Neuronal stem cell (in vitro differentiated cells): ENCODE measurements around the gene ARHGAP35.

Experiments
- DNase-seq: peaks from one replicate; pipeline ENCODE4 v3.0.0-alpha.2; 2013; ENCODE audit warnings: low spot score
- H2AFZ ChIP-seq: one replicate; pipeline ENCODE4 v1.6.1; 2013; ENCODE audit warnings: mild to moderate bottlenecking, low read length, inconsistent platforms
- H2AK5ac ChIP-seq: 2 replicates; pipeline ENCODE4 v1.6.1; 2013; ENCODE audit warnings: low read depth, mild to moderate bottlenecking, inconsistent platforms, low read length, moderate library complexity, mixed read lengths
- H2BK120ac ChIP-seq: 2 replicates; pipeline ENCODE4 v1.6.1; 2013; ENCODE audit warnings: low read depth, mild to moderate bottlenecking, inconsistent platforms, low read length, moderate library complexity, mixed read lengths
- H2BK12ac ChIP-seq: one replicate; pipeline ENCODE4 v1.6.1; 2013; ENCODE audit warnings: low read length, inconsistent platforms
- H2BK15ac ChIP-seq: 2 replicates; pipeline ENCODE4 v1.6.1; 2013; ENCODE audit warnings: mild to moderate bottlenecking, low read length, inconsistent platforms, mixed read lengths
- H2BK5ac ChIP-seq: one replicate; pipeline ENCODE4 v1.6.1; 2013; ENCODE audit warnings: inconsistent platforms, mild to moderate bottlenecking, low read length, moderate library complexity
- H3K14ac ChIP-seq: one replicate; pipeline ENCODE4 v1.6.1; 2013; ENCODE audit warnings: low read length, inconsistent platforms
- H3K18ac ChIP-seq: 2 replicates; pipeline ENCODE4 v1.6.1; 2013; ENCODE audit warnings: low read length, inconsistent platforms
- H3K23ac ChIP-seq: 2 replicates; pipeline ENCODE4 v1.6.1; 2013; ENCODE audit warnings: low read depth, mild to moderate bottlenecking, mixed read lengths, low read length, inconsistent platforms; ENCODE audit not compliant: poor library complexity
- H3K27ac ChIP-seq: replicated peaks from 3 replicates; pipeline ENCODE4 v1.5.1; 2013; ENCODE audit warnings: low read length, inconsistent platforms
- H3K27me3 ChIP-seq, 3 experiments: 2 replicates each; pipeline ENCODE4 v1.6.1; 2013; ENCODE audit warnings: low read length in 3 of 3, mild to moderate bottlenecking in 2 of 3, inconsistent platforms in 1 of 3, low read depth in 1 of 3, mixed read lengths in 1 of 3, moderate library complexity in 1 of 3; ENCODE audit not compliant: control insufficient read depth in 3 of 3, insufficient read depth in 3 of 3
- H3K36me3 ChIP-seq, 2 donors: replicated peaks in 1 of 2; 2 replicates each; pipeline ENCODE4 v1.6.1; 2013; ENCODE audit warnings: low read length in 2 of 2; ENCODE audit not compliant: control insufficient read depth in 2 of 2, insufficient read depth in 2 of 2
- H3K4ac ChIP-seq: 2 replicates; pipeline ENCODE4 v1.6.1; 2013; ENCODE audit warnings: inconsistent platforms, mild to moderate bottlenecking, low read length, moderate library complexity
- H3K4me1 ChIP-seq, 2 donors: 1 replicate in 1 of 2; 2 replicates in 1 of 2; pipeline ENCODE4 v1.6.1; 2013; ENCODE audit warnings: low read length in 2 of 2, low read depth in 1 of 2; ENCODE audit not compliant: control insufficient read depth in 2 of 2, insufficient read depth in 1 of 2
- H3K4me2 ChIP-seq: one replicate; pipeline ENCODE4 v1.6.1; 2013; ENCODE audit warnings: mild to moderate bottlenecking, low read length, inconsistent platforms; ENCODE audit not compliant: insufficient read depth, poor library complexity, severe bottlenecking
- H3K4me3 ChIP-seq, 2 donors: 2 replicates each; pipeline ENCODE4 v1.5.1; 2013; ENCODE audit warnings: low read length in 2 of 2, mild to moderate bottlenecking in 2 of 2, inconsistent platforms in 1 of 2, moderate library complexity in 1 of 2
- H3K79me1 ChIP-seq: one replicate; pipeline ENCODE4 v1.6.1; 2013; ENCODE audit warnings: low read depth, mild to moderate bottlenecking, inconsistent platforms, low read length, moderate library complexity
- H3K9ac ChIP-seq: one replicate; pipeline ENCODE4 v1.6.1; 2013; ENCODE audit warnings: mild to moderate bottlenecking, low read depth, low read length, inconsistent platforms; ENCODE audit not compliant: poor library complexity
- H3K9me3 ChIP-seq, 2 donors: replicated peaks in 1 of 2; 2 replicates each; pipeline versions ENCODE3 to v1.6.1; 2013; ENCODE audit warnings: low read length in 2 of 2, mild to moderate bottlenecking in 2 of 2, inconsistent platforms in 1 of 2, low read depth in 1 of 2, mixed read lengths in 1 of 2, moderate library complexity in 1 of 2; ENCODE audit not compliant: control insufficient read depth in 2 of 2, insufficient read depth in 1 of 2
- H4K8ac ChIP-seq: one replicate; pipeline ENCODE4 v1.6.1; 2013; ENCODE audit warnings: low read depth, mild to moderate bottlenecking, inconsistent platforms, low read length, moderate library complexity
- H4K91ac ChIP-seq: one replicate; pipeline ENCODE4 v1.6.1; 2013; ENCODE audit warnings: low read length, low read depth, mild to moderate bottlenecking, inconsistent platforms; ENCODE audit not compliant: poor library complexity
- WGBS, 2 donors: extraction: QIAGEN DNeasy Blood & Tissue Kit; methylation state at CpG; one replicate each; pipeline ENCODE4 v1.1.7; 2013; ENCODE audit warnings: missing lambda C conversion rate in 2 of 2, mixed read lengths in 1 of 2; ENCODE audit not compliant: insufficient read length in 2 of 2, insufficient replicate concordance in 1 of 2; ENCODE audit errors: extremely low coverage in 2 of 2; 5-methylcytosine and 5-hydroxymethylcytosine counted together

ARHGAP35 gene

DNA sequence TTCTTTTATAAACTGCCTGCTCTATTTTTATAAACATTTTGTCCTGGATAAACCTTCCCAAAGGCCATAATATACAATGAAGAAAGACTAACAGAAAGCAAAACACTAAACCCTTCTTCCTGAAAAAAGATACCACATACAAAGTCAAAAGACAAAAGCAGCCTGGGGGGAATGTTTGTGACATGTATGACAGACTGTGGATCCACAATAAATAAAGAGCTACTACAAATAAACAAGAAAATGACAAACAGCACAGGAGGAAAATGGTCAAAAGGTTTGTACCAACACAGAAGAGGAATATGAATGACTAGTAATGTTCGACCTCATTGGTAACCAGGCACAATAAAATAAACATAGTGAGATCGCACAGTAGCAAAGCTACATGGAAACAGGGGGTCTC, 29.9 kb upstream of the ARHGAP35 start:
- no peak overlapping the region for H3K4me3 ChIP-seq
- H3K18ac ChIP-seq = no peak overlapping the region
- H3K4me1 ChIP-seq = no peaks in the 10 kb centered on the region
- H3K79me1 ChIP-seq = no peaks in the 10 kb centered on the region
- peaks cover 0 to 4% of the 10 kb centered on the region in 2 donors for H3K36me3 ChIP-seq
- no CpG with 5 or more reads among the region's 2 CpGs for WGBS, 2 donors
- H3K9ac ChIP-seq = no peak overlapping the region
- H2BK5ac ChIP-seq = no peak overlapping the region
- no peak overlapping the region for H2BK15ac ChIP-seq
- no peak overlapping the region for H3K4me2 ChIP-seq
- no peak overlapping the region for H3K27ac ChIP-seq
- H4K8ac ChIP-seq = no peak overlapping the region
- no peak overlapping the region for H3K4ac ChIP-seq
- no peak overlapping the region for H2AK5ac ChIP-seq
- H4K91ac ChIP-seq = no peak overlapping the region
- H2BK120ac ChIP-seq = no peak overlapping the region
- H2BK12ac ChIP-seq = no peak overlapping the region
- no peak overlapping the region for H2AFZ ChIP-seq
- no peak overlapping the region for H3K14ac ChIP-seq
- H3K27me3 ChIP-seq = no peaks in the 10 kb centered on the region
- H3K9me3 ChIP-seq = peaks cover 0 to 2% of the 10 kb centered on the region in 2 donors
- H3K23ac ChIP-seq = no peak overlapping the region
- no peak for DNase-seq

DNA sequence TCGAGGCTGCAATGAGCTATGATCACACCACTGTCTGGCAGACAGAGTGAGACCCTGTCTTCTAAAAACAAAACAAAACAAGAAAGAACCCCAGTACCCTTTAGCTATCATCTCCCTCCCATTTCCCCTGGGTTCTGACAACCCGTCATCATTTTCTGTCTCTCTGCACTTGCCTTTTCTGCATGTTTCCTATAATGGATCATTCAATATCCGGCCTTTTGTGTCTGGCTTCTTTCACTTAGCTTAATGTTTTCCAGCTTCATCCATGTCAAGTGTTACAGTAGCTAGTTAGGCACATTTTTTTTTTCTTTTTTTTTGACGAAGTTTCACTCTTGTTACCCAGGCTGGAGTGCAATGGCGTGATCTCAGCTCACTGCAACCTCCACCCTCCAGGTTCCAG, 26.7 kb upstream of the ARHGAP35 start:
- H2BK15ac ChIP-seq = no peak overlapping the region
- H3K79me1 ChIP-seq = peaks cover 3% of the 10 kb centered on the region
- H3K9me3 ChIP-seq = peaks cover 0 to 2% of the 10 kb centered on the region in 2 donors
- no peak overlapping the region for H2BK120ac ChIP-seq
- H3K27me3 ChIP-seq = no peaks in the 10 kb centered on the region
- H3K27ac ChIP-seq = no peak overlapping the region
- H2AK5ac ChIP-seq = no peak overlapping the region
- H3K4ac ChIP-seq = no peak overlapping the region
- H3K14ac ChIP-seq = no peak overlapping the region
- no peak overlapping the region for H4K91ac ChIP-seq
- peaks cover 4 to 29% of the 10 kb centered on the region in 2 donors for H3K36me3 ChIP-seq
- no peak overlapping the region for H3K4me3 ChIP-seq
- H3K4me2 ChIP-seq = no peak overlapping the region
- H3K4me1 ChIP-seq = no peaks in the 10 kb centered on the region
- H3K9ac ChIP-seq = no peak overlapping the region
- no peak overlapping the region for H2AFZ ChIP-seq
- H2BK12ac ChIP-seq = no peak overlapping the region
- H4K8ac ChIP-seq = no peak overlapping the region
- no peak for DNase-seq
- no peak overlapping the region for H3K18ac ChIP-seq
- WGBS, 2 donors = no CpG with 5 or more reads among the region's 5 CpGs
- no peak overlapping the region for H2BK5ac ChIP-seq
- no peak overlapping the region for H3K23ac ChIP-seq

DNA sequence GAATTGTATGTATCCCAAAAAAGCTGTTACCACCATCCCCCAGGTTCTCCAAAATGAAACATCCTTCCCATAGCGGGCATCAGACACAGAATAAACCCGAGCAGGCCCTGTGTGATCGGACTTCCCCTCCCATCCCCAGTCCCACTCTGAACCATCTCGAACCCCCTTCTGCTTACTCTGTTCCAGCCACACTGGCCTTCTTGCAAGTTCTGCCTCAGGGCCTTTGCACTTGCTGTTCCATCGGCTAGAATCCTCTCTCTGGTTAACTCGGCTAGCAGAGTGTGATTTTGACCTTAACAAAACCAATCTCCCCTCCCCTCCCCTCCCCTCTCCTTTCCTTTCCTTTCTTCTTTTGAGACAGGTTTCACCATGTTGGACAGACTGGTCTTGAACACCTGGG, 25.8 kb upstream of the ARHGAP35 start:
- Histone ChIP-seq H4K91ac (no peak overlapping the region), H3K14ac (no peak overlapping the region), H3K9ac (no peak overlapping the region), H3K79me1 (peaks cover 3% of the 10 kb centered on the region), H3K4me1 (no peaks in the 10 kb centered on the region), H3K36me3 (peaks cover 9 to 37% of the 10 kb centered on the region in 2 donors), H4K8ac (no peak overlapping the region), H2BK5ac (no peak overlapping the region), H3K27me3 (no peaks in the 10 kb centered on the region), H3K4me2 (no peak overlapping the region), H3K23ac (no peak overlapping the region), H2AFZ (no peak overlapping the region), H2AK5ac (no peak overlapping the region), H3K9me3 (peaks cover 0 to 2% of the 10 kb centered on the region in 2 donors), H2BK120ac (no peak overlapping the region), H3K27ac (no peak overlapping the region), H3K4ac (no peak overlapping the region), H2BK15ac (no peak overlapping the region), H2BK12ac (no peak overlapping the region), H3K18ac (no peak overlapping the region), H3K4me3 (no peak overlapping the region)
- no CpG with 5 or more reads among the region's 6 CpGs for WGBS, 2 donors
- no peak for DNase-seq

DNA sequence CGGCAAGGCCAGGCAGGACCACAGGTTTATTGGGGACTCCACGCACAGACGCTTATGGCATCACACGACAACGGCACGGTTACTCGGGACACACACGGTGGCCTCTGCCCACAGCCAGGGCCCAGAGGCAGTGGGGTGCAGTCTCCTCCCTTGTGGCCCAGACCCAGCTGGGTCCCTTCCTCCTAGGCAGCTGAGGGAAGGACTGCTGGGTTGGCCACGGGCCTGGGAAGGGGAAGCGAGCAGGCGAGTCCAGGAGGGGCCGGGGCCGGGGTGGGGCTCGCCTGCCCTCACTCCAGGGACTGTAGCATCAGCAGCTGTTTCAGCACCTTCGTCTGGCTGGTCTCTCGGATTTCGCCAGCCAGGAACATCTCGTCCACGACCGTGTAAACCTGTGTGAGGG, 22.6 kb upstream of the ARHGAP35 start:
- H3K27me3 ChIP-seq = no peaks in the 10 kb centered on the region
- H3K36me3 ChIP-seq = peaks cover 12 to 59% of the 10 kb centered on the region in 2 donors

More for the DNA sequence above, 22.6 kb upstream of the ARHGAP35 start:
- Histone ChIP-seq H3K27ac (no peak overlapping the region), H3K4ac (no peak overlapping the region), H2AFZ (no peak overlapping the region), H3K9ac (no peak overlapping the region), H3K18ac (no peak overlapping the region), H2AK5ac (no peak overlapping the region), H4K8ac (peak overlapping the region; percentile 53), H2BK12ac (no peak overlapping the region), H2BK15ac (no peak overlapping the region), H3K9me3 (no peaks in the 10 kb centered on the region), H3K4me2 (no peak overlapping the region), H2BK5ac (no peak overlapping the region), H3K4me3 (peak overlapping the region in 1 of 2 donors; percentile 64), H4K91ac (no peak overlapping the region), H2BK120ac (no peak overlapping the region), H3K23ac (no peak overlapping the region), H3K14ac (no peak overlapping the region), H3K4me1 (no peaks in the 10 kb centered on the region), H3K79me1 (peaks cover 3% of the 10 kb centered on the region)
- WGBS, 2 donors = no CpG with 5 or more reads among the region's 20 CpGs
- no peak for DNase-seq
